GM06990 (cell line): ENCODE measurements around the gene TMEM186.
"Not testable (repeated sequence)": the region's sequence is repeated elsewhere in the genome, so short reads cannot be mapped to it uniquely, and the experiment has no call there.

ENCODE experiments used
- DNase-seq: peaks from one replicate; pipeline ENCODE4 v3.0.0-alpha.2; 2011; ENCODE audit not compliant: insufficient read length; ENCODE audit errors: extremely low read depth
- H3K27me3 ChIP-seq: replicated peaks from 2 replicates; pipeline ENCODE4 v1.6.0; 2011; ENCODE audit warnings: low read length; ENCODE audit not compliant: control insufficient read depth, insufficient read depth
- H3K36me3 ChIP-seq: 2 replicates; pipeline ENCODE4 v1.5.1; 2011; ENCODE audit warnings: low read length; ENCODE audit not compliant: control insufficient read depth, insufficient read depth
- H3K4me3 ChIP-seq: replicated peaks from 2 replicates; pipeline ENCODE4 v1.5.1; 2011; ENCODE audit warnings: low read depth, mild to moderate bottlenecking, control low read depth, low read length
- CTCF ChIP-seq: IDR thresholded peaks from 2 replicates; pipeline ENCODE4 v1.5.1; 2011; ENCODE audit warnings: low read length, control low read depth, mild to moderate bottlenecking, inconsistent platforms; ENCODE audit not compliant: insufficient read depth, poor library complexity, severe bottlenecking

TMEM186 gene

GRCh38 chr16:8804313-8804712 is 6.9 kb upstream of the TMEM186 start:
- no peak for DNase-seq
- Histone ChIP-seq H3K27me3 (no peaks in the 10 kb centered on the region), H3K4me3 (no peak overlapping the region), H3K36me3 (peaks cover 27% of the 10 kb centered on the region)
- no peak for TF ChIP-seq CTCF

GRCh38 chr16:8803733-8804132 is 6.3 kb upstream of the TMEM186 start:
- peaks cover 24% of the 10 kb centered on the region for H3K36me3 ChIP-seq
- not testable (repeated sequence) for H3K27me3 ChIP-seq, H3K4me3 ChIP-seq, DNase-seq

GRCh38 chr16:8801701-8802100 is 4.3 kb upstream of the TMEM186 start:
- no peak for DNase-seq
- no peak for TF ChIP-seq CTCF
- no peak overlapping the region for H3K4me3 ChIP-seq
- no peaks in the 10 kb centered on the region for H3K27me3 ChIP-seq
- peaks cover 17% of the 10 kb centered on the region for H3K36me3 ChIP-seq

- no peak for DNase-seq
- Histone ChIP-seq H3K27me3 (no peaks in the 10 kb centered on the region), H3K4me3 (peak overlapping the region; percentile 98), H3K36me3 (peaks cover 10% of the 10 kb centered on the region)
- no peak for TF ChIP-seq CTCF
Observed at GRCh38 chr16:8798535-8799157, 1.2 kb upstream of the TMEM186 start.

GRCh38 chr16:8798174-8798527 is 712 bp upstream of the TMEM186 start:
- TF ChIP-seq CTCF, result no peak

GRCh38 chr16:8796469-8797363 is 723 bp downstream of the TMEM186 start:
- H3K27me3 ChIP-seq, result no peaks in the 10 kb centered on the region
- peaks cover 1% of the 10 kb centered on the region for H3K36me3 ChIP-seq
- no peak for DNase-seq
- H3K4me3 ChIP-seq, result peak overlapping the region; percentile 98
- TF ChIP-seq CTCF, result no peak

More at GRCh38 chr16:8798174-8798527, 712 bp upstream of the TMEM186 start:
- DNase-seq, result no peak
- peaks cover 7% of the 10 kb centered on the region for H3K36me3 ChIP-seq
- no peaks in the 10 kb centered on the region for H3K27me3 ChIP-seq
- H3K4me3 ChIP-seq, result peak overlapping the region; percentile 98
